Stimulated activated CD4-positive, alpha-beta T cell treated with anti-CD3 and anti-CD28 coated beads, Interleukin-4, amount 100 ng/mL, for 4 hours (primary cell): Measurements from ENCODE around the gene MYL6.
"Not testable (repeated sequence)": the region's sequence is repeated elsewhere in the genome, so short reads cannot be mapped to it uniquely, and the experiment has no call there.

Source experiments
- DNase-seq, 2 experiments: peaks; one replicate each; pipeline ENCODE4 v3.0.0-alpha.2; 2020

MYL6 gene

GRCh38 chr12:56129942-56130495 is 28.1 kb upstream of the MYL6 start:
- no peak for DNase-seq

- no peak for DNase-seq
Observed at GRCh38 chr12:56130876-56131275, 27.3 kb upstream of the MYL6 start.

- DNase-seq: no peak
Observed at GRCh38 chr12:56134897-56135296, 23.3 kb upstream of the MYL6 start.

- no peak for DNase-seq
Observed at GRCh38 chr12:56137853-56138571, 20.1 kb upstream of the MYL6 start.

GRCh38 chr12:56141946-56142784 is 16.0 kb upstream of the MYL6 start:
- DNase-seq: no peak

GRCh38 chr12:56143217-56143616 is 14.9 kb upstream of the MYL6 start:
- DNase-seq: peak in 1 of 2 experiments; percentile 22

GRCh38 chr12:56143870-56144269 is 14.3 kb upstream of the MYL6 start:
- DNase-seq: no peak

GRCh38 chr12:56145217-56145616 is 12.9 kb upstream of the MYL6 start:
- DNase-seq: no peak

- DNase-seq: no peak
Observed at GRCh38 chr12:56146492-56147460, 11.4 kb upstream of the MYL6 start.

GRCh38 chr12:56150563-56150962 is 7.6 kb upstream of the MYL6 start:
- DNase-seq: no peak

- DNase-seq: peak; percentile 52 to 61
Observed at GRCh38 chr12:56151672-56152131, 6.5 kb upstream of the MYL6 start.

- DNase-seq: peak; percentile 92 to 93
Observed at GRCh38 chr12:56152132-56152755, 5.9 kb upstream of the MYL6 start, which contains the start of gene MYL6B. MYL6B (plus strand) TSS chr12:56152587; CDS start chr12:56153919, 1,332 bp downstream.

GRCh38 chr12:56152756-56153677 is 5.1 kb upstream of the MYL6 start:
- no peak for DNase-seq

- no peak for DNase-seq
Observed at GRCh38 chr12:56153678-56154065, 4.5 kb upstream of the MYL6 start.

GRCh38 chr12:56154246-56154771 is 3.9 kb upstream of the MYL6 start:
- no peak for DNase-seq

- no peak for DNase-seq
Observed at GRCh38 chr12:56154818-56155217, 3.3 kb upstream of the MYL6 start.

- no peak for DNase-seq
Observed at GRCh38 chr12:56155256-56155845, 2.8 kb upstream of the MYL6 start.

GRCh38 chr12:56156464-56157200 is 1.5 kb upstream of the MYL6 start:
- not testable (repeated sequence) for DNase-seq
